Measurements from ENCODE around the gene INSIG1.

Gene INSIG1

GRCh38 chr7:155280446-155281397, 17.0 kb upstream of the INSIG1 start:
- no peak overlapping the region for H3K4me3 ChIP-seq (ENCODE audit: low read length)
- no peak for TF ChIP-seq CTCF (conservative IDR thresholded peaks at IDR 0.05; ENCODE audit: low read length)
- no peak for DNase-seq (ENCODE audit: low read depth)

GRCh38 chr7:155281398-155281969, 16.2 kb upstream of the INSIG1 start:
- H3K4me3 ChIP-seq (ENCODE audit: low read length), result no peak overlapping the region
- no peak for DNase-seq (ENCODE audit: low read depth)
- no peak for TF ChIP-seq CTCF (conservative IDR thresholded peaks at IDR 0.05; ENCODE audit: low read length)

- no peak overlapping the region for H3K4me3 ChIP-seq (ENCODE audit: low read length)
- no peak for DNase-seq (ENCODE audit: low read depth)
- TF ChIP-seq CTCF (conservative IDR thresholded peaks at IDR 0.05; ENCODE audit: low read length), result no peak
Measured at GRCh38 chr7:155282671-155283070, 15.0 kb upstream of the INSIG1 start.

GRCh38 chr7:155283565-155284194, 14.0 kb upstream of the INSIG1 start:
- H3K4me3 ChIP-seq (ENCODE audit: low read length), result no peak overlapping the region
- DNase-seq (ENCODE audit: low read depth), result no peak
- TF ChIP-seq CTCF (conservative IDR thresholded peaks at IDR 0.05; ENCODE audit: low read length), result no peak

GRCh38 chr7:155284496-155285274, 13.0 kb upstream of the INSIG1 start:
- H3K4me3 ChIP-seq (ENCODE audit: low read length), result no peak overlapping the region
- TF ChIP-seq CTCF (conservative IDR thresholded peaks at IDR 0.05; ENCODE audit: low read length), result no peak
- DNase-seq (ENCODE audit: low read depth), result no peak

GRCh38 chr7:155285423-155285822, 12.3 kb upstream of the INSIG1 start:
- DNase-seq (ENCODE audit: low read depth), result no peak
- no peak for TF ChIP-seq CTCF (conservative IDR thresholded peaks at IDR 0.05; ENCODE audit: low read length)
- H3K4me3 ChIP-seq (ENCODE audit: low read length), result no peak overlapping the region

Measured in AG10803 (cell line).